GM12878 (cell line): ENCODE results near the gene ABCA7. TPM values are rescaled to one million over a fixed set of nuclear protein-coding genes. Genes with fewer than 3 reads are reported as not detected.

Experiments used
- ATAC-seq: fragments of 200-7000 bp; cut with Tn5 transposase; 3 replicates; pipeline ENCODE4 v1.9.1; 2020; ENCODE audit warnings: mild to moderate bottlenecking, moderate library complexity
- BruUV-seq: library from RNA; stranded (reverse); fragments of 400-500 nt; replicated peaks from 2 replicates; lab custom pipeline; 2021; lab: Mats Ljungman, UMichigan
- CTCF ChIA-PET: fragments of 300-600 bp; sonication (Branson Sonifier 250); formaldehyde crosslinking; extraction: SDS; loops from one replicate; lab custom pipeline; 2021; ENCODE audit warnings: inconsistent platforms; lab: Yijun Ruan, JAX
- POLR2A ChIA-PET: fragments of 350-600 bp; formaldehyde crosslinking; extraction: SDS; loops from one replicate; lab custom pipeline; 2021; ENCODE audit warnings: inconsistent platforms; lab: Charles Lee
- RAD21 ChIA-PET: fragments of 300-600 bp; sonication (Branson Sonifier 250); formaldehyde crosslinking; loops from one replicate; lab custom pipeline; 2023; ENCODE audit warnings: antibody characterized with exemption; ENCODE audit not compliant: unreplicated experiment; lab: Charles Lee
- SMC1A ChIA-PET: fragments of 300-600 bp; sonication (Branson Sonifier 250); formaldehyde crosslinking; loops from one replicate; lab custom pipeline; 2023; ENCODE audit not compliant: unreplicated experiment, uncharacterized antibody; lab: Charles Lee
- DNase-seq: peaks from one replicate; pipeline ENCODE4 v3.0.0-alpha.2; 2011; ENCODE audit warnings: low read depth, low spot score
- FAIRE-seq: peaks from 3 replicates; lab custom pipeline; 2011; peaks lifted over from hg19 to GRCh38; lab: Jason Lieb, UNC
- H2AFZ ChIP-seq: 2 replicates; pipeline ENCODE4 v1.6.0; 2011; ENCODE audit warnings: low read depth, low read length, control low read depth; ENCODE audit not compliant: control insufficient read depth
- H3K27ac ChIP-seq: 2 replicates; pipeline ENCODE4 v1.5.1; 2011; ENCODE audit warnings: control low read depth; ENCODE audit not compliant: control insufficient read depth, insufficient read depth
- H3K27me3 ChIP-seq, 2 experiments: replicated peaks in 1 of 2; 2 replicates each; pipeline versions ENCODE4 v1.6.0 to v1.6.1; 2011; ENCODE audit warnings: low read length in 1 of 2; ENCODE audit not compliant: control insufficient read depth in 2 of 2, insufficient read depth in 2 of 2
- H3K36me3 ChIP-seq, 2 experiments: 2 replicates each; pipeline ENCODE4 v1.5.1; 2011; ENCODE audit warnings: low read length in 1 of 2; ENCODE audit not compliant: control insufficient read depth in 2 of 2, insufficient read depth in 2 of 2
- H3K4me1 ChIP-seq: 2 replicates; pipeline ENCODE4 v1.6.1; 2011; ENCODE audit warnings: mild to moderate bottlenecking, low read length, moderate library complexity, mixed read lengths; ENCODE audit not compliant: control insufficient read depth, insufficient read depth
- H3K4me2 ChIP-seq: 2 replicates; pipeline ENCODE4 v1.6.0; 2011; ENCODE audit warnings: control low read depth; ENCODE audit not compliant: control insufficient read depth, insufficient read depth
- H3K4me3 ChIP-seq: fragments of 200-600 bp; sonication (generic); 2 replicates; pipeline ENCODE4 v1.5.1; 2016
- H3K79me2 ChIP-seq: 2 replicates; pipeline ENCODE4 v1.6.0; 2011; ENCODE audit warnings: low read length; ENCODE audit not compliant: control insufficient read depth, insufficient read depth
- H3K9ac ChIP-seq: 2 replicates; pipeline ENCODE4 v1.8.0; 2011; ENCODE audit warnings: low read length, control low read depth, mixed read lengths; ENCODE audit not compliant: control insufficient read depth, insufficient read depth
- H3K9me3 ChIP-seq: replicated peaks from 3 replicates; pipeline ENCODE4 v1.5.1; 2011; ENCODE audit warnings: mild to moderate bottlenecking, low read length; ENCODE audit not compliant: control insufficient read depth, insufficient read depth
- H4K20me1 ChIP-seq: 2 replicates; pipeline ENCODE4 v1.6.0; 2011; ENCODE audit not compliant: control insufficient read depth, insufficient read depth
- ASH2L ChIP-seq: fragments of 300-600, 200-600 bp; sonication (generic); IDR thresholded peaks from 2 replicates; pipeline ENCODE4 v1.6.1; 2017; ENCODE audit warnings: low read depth, mild to moderate bottlenecking, borderline replicate concordance
- CHD4 ChIP-seq: fragments of 200-600 bp; sonication (generic); IDR thresholded peaks from 2 replicates; pipeline ENCODE4 v1.6.1; 2016; ENCODE audit warnings: mild to moderate bottlenecking
- CREB1 ChIP-seq: IDR thresholded peaks from 2 replicates; pipeline ENCODE4 v1.6.1; 2012; ENCODE audit warnings: low read depth, mild to moderate bottlenecking, inconsistent platforms
- EED ChIP-seq: sonication (generic); IDR thresholded peaks from 2 replicates; pipeline ENCODE4 v1.6.1; 2016; ENCODE audit warnings: antibody characterized with exemption, low read depth
- ESRRA ChIP-seq: IDR thresholded peaks from 2 replicates; pipeline ENCODE4 v1.6.1; 2012; ENCODE audit warnings: mild to moderate bottlenecking, low read length, improper control_type of control experiment
- IKZF2 ChIP-seq, 2 experiments: fragments of 450-650 bp; IDR thresholded peaks; 2 replicates each; pipeline ENCODE4 v1.6.1; 2017; ENCODE audit warnings: mild to moderate bottlenecking in 2 of 2, moderate library complexity in 2 of 2
- IRF4 ChIP-seq: IDR thresholded peaks from 2 replicates; pipeline ENCODE4 v1.6.1; 2011; ENCODE audit warnings: low read depth, low read length
- POLR2A ChIP-seq: IDR thresholded peaks from 2 replicates; pipeline ENCODE4 v1.6.1; 2011; ENCODE audit warnings: low read depth, mild to moderate bottlenecking, low read length
- SIX5 ChIP-seq: IDR thresholded peaks from 2 replicates; pipeline ENCODE4 v1.6.1; 2011; ENCODE audit warnings: mild to moderate bottlenecking, low read depth, low read length, moderate library complexity; ENCODE audit not compliant: severe bottlenecking
- SP1 ChIP-seq: IDR thresholded peaks from one replicate; pipeline ENCODE4 v1.6.1; 2011; ENCODE audit warnings: low read depth, low read length
- TCF12 ChIP-seq: IDR thresholded peaks from 2 replicates; pipeline ENCODE4 v1.6.1; 2011; ENCODE audit warnings: low read depth, mild to moderate bottlenecking, low read length
- TCF7 ChIP-seq: IDR thresholded peaks from 2 replicates; pipeline ENCODE4 v1.6.1; 2014; ENCODE audit warnings: antibody characterized with exemption, borderline replicate concordance
- WGBS: methylation state at CpG from one replicate; pipeline ENCODE4 v1.1.6; 2016; ENCODE audit warnings: low lambda C conversion rate; ENCODE audit not compliant: insufficient replicate concordance, insufficient coverage; ENCODE audit errors: missing lambda C conversion rate; 5-methylcytosine and 5-hydroxymethylcytosine counted together
- in situ Hi-C: fragments of 300-500 bp; cut with MboI; formaldehyde crosslinking; loops from 9 replicates; pipeline ENCODE4 v1.14.3; 2018; ENCODE audit warnings: mixed read lengths
- intact Hi-C: fragments of 100-400 bp; cut with micrococcal nuclease; formaldehyde crosslinking; loops from one replicate; pipeline ENCODE4 v1.14.2; 2022; ENCODE audit not compliant: unreplicated experiment
- polyA plus RNA-seq, 11 experiments: library from polyadenylated mRNA; depleted of rRNA in 4 of 11; unstranded in 6 of 11; stranded (reverse) in 5 of 11; fragments of >200 nt; fragmentation: Nextera tagmentation in 4 of 11; fragmentation: Illumina TruSeq in 1 of 11; extraction: Ambion mirVana in 4 of 11; extraction: Trizol in 1 of 11; gene quantifications; 1 replicate in 1 of 11; 2 replicates in 10 of 11; pipeline versions ENCODE4 v1.2.1 to v1.2.3, GENCODE V29; 2011 to 2016; ENCODE audit warnings: inconsistent platforms in 2 of 11, missing spikeins in 2 of 11, low read depth in 1 of 11
- total RNA-seq, 4 experiments: library from RNA; depleted of rRNA in 3 of 4; stranded (reverse); fragments of >200 nt in 3 of 4; fragmentation: Illumina TruSeq in 1 of 4; extraction: Trizol in 1 of 4; gene quantifications; 2 replicates each; pipeline versions ENCODE4 v1.2.1 to v1.2.3, GENCODE V29; 2013 to 2021
- TF ChIP-seq, protein P1 (sequence below): fragments of 150-350 bp; IDR thresholded peaks from 2 replicates; pipeline ENCODE4 v1.6.1; 2014; ENCODE audit warnings: mild to moderate bottlenecking, low read depth, low read length
- TF ChIP-seq, protein P2 (sequence below): IDR thresholded peaks from 2 replicates; pipeline ENCODE4 v1.6.1; 2011; ENCODE audit warnings: mild to moderate bottlenecking, low read depth, low read length, moderate library complexity; ENCODE audit not compliant: insufficient replicate concordance
- TF ChIP-seq, protein P3 (sequence below): fragments of 450-650 bp; IDR thresholded peaks from 2 replicates; pipeline ENCODE4 v1.6.1; 2016; ENCODE audit warnings: mild to moderate bottlenecking

ABCA7 gene
- total and polyA plus RNA-seq, 10 of the 15 experiments (the other 5 are each of a cell fraction or from before 2014, with no cell fraction given): 1.0 to 49.5 (median 14.8) TPM

DNA sequence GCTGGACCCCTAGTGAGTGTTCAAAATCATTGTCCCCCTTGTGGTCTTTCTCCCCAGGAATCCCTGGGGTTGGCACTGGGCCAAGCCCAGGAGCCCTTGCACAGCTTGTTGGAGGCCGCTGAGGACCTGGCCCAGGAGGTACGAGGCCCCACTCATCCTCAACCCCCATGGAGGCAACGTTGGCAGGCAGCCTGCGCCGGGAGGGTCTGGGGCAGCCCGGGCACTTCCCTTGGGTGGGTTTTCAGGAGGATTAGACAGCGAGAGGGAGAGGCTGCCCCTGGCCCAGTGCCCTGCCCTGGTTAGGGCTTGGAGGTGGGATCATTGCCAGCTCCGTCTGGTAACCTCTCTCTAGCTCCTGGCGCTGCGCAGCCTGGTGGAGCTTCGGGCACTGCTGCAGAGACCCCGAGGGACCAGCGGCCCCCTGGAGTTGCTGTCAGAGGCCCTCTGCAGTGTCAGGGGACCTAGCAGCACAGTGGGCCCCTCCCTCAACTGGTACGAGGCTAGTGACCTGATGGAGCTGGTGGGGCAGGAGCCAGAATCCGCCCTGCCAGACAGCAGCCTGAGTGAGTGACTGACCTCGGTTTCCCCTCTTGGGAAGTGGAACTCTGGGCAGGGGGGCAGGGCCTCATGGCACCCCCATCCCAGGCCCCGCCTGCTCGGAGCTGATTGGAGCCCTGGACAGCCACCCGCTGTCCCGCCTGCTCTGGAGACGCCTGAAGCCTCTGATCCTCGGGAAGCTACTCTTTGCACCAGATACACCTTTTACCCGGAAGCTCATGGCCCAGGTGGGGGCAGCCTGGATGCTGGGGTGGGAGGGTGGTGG lies 3.0 kb downstream of the ABCA7 start:
- no peaks in the 10 kb centered on the region for H3K27me3 ChIP-seq
- in situ Hi-C loops: no loop called here
- DNase-seq (no peak), ATAC-seq (no peak), FAIRE-seq (no peak)
- no peak overlapping the region for H2AFZ ChIP-seq
- POLR2A ChIA-PET: interaction anchor here (0.5 to 1.0 kb wide), 4 partner anchors 14 to 161 kb away, joined by 3 read pairs; partner anchors contain the start of gene ARHGAP45
- RAD21 ChIA-PET: no interaction called here
- H3K27ac ChIP-seq: no peak overlapping the region
- 0 out of 2 replicates have a peak, but pooled peaks cover 3% of the 10 kb centered on the region for H3K79me2 ChIP-seq
- intact Hi-C loops: no loop called here
- peaks cover 0 to 1% of the 10 kb centered on the region in 2 experiments; a peak in 1 of 4 replicates for H3K36me3 ChIP-seq
- no peak overlapping the region for H3K4me3 ChIP-seq
- SMC1A ChIA-PET: no interaction called here
- CTCF ChIA-PET: no interaction called here
- peaks cover 20% of the 10 kb centered on the region for H3K4me1 ChIP-seq
- TF ChIP-seq POLR2A: no peak
- TF ChIP-seq TCF7: no peak
- TF ChIP-seq EED: no peak
- TF ChIP-seq, protein P1, sequence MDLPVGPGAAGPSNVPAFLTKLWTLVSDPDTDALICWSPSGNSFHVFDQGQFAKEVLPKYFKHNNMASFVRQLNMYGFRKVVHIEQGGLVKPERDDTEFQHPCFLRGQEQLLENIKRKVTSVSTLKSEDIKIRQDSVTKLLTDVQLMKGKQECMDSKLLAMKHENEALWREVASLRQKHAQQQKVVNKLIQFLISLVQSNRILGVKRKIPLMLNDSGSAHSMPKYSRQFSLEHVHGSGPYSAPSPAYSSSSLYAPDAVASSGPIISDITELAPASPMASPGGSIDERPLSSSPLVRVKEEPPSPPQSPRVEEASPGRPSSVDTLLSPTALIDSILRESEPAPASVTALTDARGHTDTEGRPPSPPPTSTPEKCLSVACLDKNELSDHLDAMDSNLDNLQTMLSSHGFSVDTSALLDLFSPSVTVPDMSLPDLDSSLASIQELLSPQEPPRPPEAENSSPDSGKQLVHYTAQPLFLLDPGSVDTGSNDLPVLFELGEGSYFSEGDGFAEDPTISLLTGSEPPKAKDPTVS: no peak
- H4K20me1 ChIP-seq: no peaks in the 10 kb centered on the region
- H3K9me3 ChIP-seq: no peaks in the 10 kb centered on the region
- no peak overlapping the region for H3K4me2 ChIP-seq
- 73% methylated on average over 23 of the region's 23 CpGs for WGBS
- no peak overlapping the region for H3K9ac ChIP-seq
- BruUV-seq: no TSS peak

DNA sequence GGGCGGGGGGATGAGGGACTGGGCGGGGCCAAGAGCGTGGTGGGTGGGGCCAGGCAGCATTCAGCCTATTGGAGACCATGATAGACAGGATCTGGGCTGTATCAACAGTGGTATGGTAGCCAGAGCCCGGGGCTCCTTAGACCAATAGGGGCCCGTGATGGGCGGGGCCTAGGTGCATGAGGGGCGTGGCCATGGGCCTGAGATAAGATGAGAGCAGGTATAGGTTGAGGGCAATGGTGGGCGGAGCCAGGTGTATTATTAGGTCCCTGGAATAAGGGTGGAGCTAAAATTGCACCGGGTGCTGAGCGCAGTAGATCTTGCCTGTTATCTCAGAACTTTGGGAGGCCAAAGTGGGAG lies 5.3 kb downstream of the ABCA7 start:
- ATAC-seq (peak; percentile 77), DNase-seq (no peak), FAIRE-seq (peak; percentile 83)
- Histone ChIP-seq H3K79me2 (0 out of 2 replicates have a peak, but pooled peaks cover under 1% of the 10 kb centered on the region), H2AFZ (no peak overlapping the region), H3K36me3 (peaks cover 0 to 1% of the 10 kb centered on the region in 2 experiments; a peak in 1 of 4 replicates), H3K9ac (no peak overlapping the region), H3K27me3 (no peaks in the 10 kb centered on the region), H3K4me2 (no peak overlapping the region), H3K4me3 (no peak overlapping the region), H3K4me1 (peaks cover 3% of the 10 kb centered on the region; the same call in 1 of the 2 replicates), H3K27ac (no peak overlapping the region), H4K20me1 (no peaks in the 10 kb centered on the region), H3K9me3 (no peaks in the 10 kb centered on the region)
- no TSS peak for BruUV-seq
- in situ Hi-C loops: no loop called here
- 35% methylated on average over 10 of the region's 10 CpGs for WGBS
- ChIA-PET POLR2A (no interaction called here), RAD21 (no interaction called here), SMC1A (no interaction called here), CTCF (interaction anchor here (1.3 kb wide), 1 partner anchor 178 kb away, joined by 3 read pairs; no protein-coding TSS in a partner anchor)
- intact Hi-C loops: no loop called here
- TF ChIP-seq TCF12 (no peak), CHD4 (no peak), SP1 (peak; percentile 39), ASH2L (no peak), IKZF2 (IDR thresholded peaks at IDR 0.05) (no peak), ESRRA (no peak), IRF4 (no peak), SIX5 (no peak), CREB1 (0 out of 2 replicates have a peak, but pooled peaks have one; percentile 29)
- TF ChIP-seq, protein P2, sequence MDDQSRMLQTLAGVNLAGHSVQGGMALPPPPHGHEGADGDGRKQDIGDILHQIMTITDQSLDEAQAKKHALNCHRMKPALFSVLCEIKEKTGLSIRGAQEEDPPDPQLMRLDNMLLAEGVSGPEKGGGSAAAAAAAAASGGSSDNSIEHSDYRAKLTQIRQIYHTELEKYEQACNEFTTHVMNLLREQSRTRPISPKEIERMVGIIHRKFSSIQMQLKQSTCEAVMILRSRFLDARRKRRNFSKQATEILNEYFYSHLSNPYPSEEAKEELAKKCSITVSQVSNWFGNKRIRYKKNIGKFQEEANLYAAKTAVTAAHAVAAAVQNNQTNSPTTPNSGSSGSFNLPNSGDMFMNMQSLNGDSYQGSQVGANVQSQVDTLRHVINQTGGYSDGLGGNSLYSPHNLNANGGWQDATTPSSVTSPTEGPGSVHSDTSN: peak; percentile 78
- TF ChIP-seq, protein P3, sequence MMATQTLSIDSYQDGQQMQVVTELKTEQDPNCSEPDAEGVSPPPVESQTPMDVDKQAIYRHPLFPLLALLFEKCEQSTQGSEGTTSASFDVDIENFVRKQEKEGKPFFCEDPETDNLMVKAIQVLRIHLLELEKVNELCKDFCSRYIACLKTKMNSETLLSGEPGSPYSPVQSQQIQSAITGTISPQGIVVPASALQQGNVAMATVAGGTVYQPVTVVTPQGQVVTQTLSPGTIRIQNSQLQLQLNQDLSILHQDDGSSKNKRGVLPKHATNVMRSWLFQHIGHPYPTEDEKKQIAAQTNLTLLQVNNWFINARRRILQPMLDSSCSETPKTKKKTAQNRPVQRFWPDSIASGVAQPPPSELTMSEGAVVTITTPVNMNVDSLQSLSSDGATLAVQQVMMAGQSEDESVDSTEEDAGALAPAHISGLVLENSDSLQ: peak; percentile 88
